GM21717 (cell line): Measurements from ENCODE around the gene COL19A1.
"Not testable (repeated sequence)": the region's sequence is repeated elsewhere in the genome, so short reads cannot be mapped to it uniquely, and the experiment has no call there.

Source experiments
- ATAC-seq: cut with Tn5 transposase; IDR thresholded peaks from one replicate; pipeline ENCODE4 v1.9.1; 2021; ENCODE audit warnings: mild to moderate bottlenecking, moderate library complexity; ENCODE audit not compliant: unreplicated experiment

COL19A1 gene

DNA sequence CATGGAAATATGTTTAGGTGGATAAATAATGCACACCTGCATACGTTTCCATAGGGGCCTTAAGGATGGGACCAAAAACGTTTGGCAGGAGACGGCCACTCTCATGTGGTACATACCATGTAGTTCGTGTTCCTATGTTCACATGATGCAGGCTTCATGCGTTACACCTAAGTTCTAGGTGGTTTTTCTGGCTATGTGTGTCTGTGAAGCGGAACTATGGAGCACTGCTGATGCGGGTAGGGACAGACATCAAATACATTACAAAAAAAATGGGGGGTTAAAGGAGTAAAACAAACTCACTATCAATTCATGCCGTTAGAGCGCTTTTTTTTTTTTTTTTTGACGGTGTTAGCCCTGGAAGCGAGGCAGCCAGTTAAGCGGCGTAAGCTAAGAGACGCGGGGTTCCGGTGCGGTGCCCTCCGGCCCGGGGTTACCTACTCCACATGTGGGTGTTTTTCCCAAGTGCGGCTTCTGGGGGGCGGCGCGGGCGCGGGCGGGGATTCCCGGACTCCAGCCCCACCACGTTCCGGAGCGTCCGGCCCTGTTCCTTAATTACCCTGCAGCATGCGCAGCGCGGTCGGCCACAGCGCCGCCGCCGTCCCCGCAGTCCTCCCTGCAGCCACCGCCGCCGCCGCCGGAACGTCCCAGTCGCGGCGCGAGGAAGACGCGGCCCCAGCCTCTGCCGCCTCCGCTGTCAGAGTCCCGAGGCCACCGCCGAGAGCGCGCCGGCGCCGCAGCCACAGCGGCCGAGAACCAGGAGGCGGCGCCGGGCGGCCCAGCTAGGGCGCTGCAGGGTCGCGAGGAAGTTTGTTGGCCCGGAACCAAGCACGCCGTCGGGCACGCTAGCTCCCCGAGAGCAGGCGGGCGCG is 648 bp downstream of the COL19A1 start:
- ATAC-seq = peak; percentile 59

DNA sequence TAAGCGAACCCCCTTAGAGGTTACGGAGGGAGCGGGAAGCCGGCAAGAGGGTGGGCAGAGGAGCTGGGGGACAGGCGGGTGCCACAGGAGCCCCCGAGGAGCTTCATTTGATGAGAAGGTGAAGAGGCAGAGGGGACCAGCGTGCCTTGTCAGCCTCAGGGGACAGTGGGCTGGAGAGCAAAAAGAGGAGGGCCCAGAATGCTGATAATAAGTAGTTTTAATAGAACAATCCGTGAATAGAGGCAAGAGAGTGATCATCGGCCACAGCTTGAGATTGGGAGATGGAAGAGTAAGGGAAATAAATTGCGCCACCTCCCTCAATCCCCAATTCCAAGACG is 1.3 kb downstream of the COL19A1 start:
- peak; percentile 17 for ATAC-seq

DNA sequence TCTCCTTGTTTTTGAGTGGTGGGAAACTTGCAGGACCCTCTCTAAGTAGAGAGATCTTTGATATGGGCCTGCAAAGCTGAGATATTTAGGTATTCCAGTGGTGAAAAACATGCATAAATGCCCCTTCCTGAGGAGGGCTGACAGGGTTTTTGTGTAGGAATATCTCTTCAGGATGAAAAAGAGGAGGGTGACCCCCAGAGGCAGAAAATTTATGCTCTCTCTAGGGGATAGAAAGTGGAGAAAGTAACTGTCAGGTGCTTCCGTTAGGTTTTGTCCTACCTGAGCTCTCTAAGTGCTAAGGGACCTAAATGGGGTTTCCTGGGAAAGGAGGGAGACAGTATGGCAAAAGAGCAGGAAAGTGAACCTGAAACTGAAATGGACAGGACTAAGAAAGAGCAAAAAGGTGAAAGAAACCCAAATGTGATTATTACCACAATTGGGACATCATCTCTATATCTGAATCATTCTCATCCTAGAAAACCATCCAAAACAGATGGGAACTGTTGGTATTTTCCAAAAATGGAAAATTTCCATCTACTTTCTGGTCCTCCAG is 2.0 kb downstream of the COL19A1 start:
- no peak for ATAC-seq

DNA sequence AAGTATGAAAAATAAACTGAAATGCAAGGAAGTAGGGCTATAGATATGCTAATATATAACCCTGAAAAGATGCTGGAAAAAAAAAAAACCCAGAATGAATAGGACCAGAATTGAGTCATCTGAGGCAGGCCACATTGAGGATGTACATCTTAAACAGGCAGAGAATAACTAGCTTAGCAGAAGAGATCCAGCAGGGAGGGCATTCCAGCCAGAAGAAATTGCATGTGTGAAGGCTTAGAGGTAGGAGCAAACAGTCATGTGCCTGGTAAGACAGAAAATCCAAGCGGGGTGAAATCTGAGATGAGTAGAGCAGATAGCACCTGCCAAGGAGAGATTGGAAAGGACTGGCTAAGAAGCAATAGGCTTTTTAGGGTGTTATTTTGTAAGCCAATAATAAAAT is 2.6 kb downstream of the COL19A1 start:
- no peak for ATAC-seq

DNA sequence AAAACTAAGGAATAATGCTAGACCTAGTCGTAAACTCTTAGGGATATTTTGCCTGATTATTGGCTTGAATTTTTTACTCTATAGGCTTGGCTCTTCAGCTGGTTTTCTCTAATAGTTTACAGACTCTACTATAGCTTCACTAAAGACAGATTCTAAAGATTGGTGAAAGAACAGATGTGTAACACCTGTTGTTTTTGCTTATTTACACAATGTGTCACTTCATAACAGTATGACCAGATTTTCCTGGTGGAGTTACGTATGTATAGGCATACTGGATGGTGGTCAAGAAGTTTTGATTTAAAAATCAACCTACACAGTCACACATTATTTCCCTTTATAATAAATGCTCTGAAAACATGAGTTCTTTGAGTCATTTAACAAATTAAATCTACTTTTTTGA is 4.8 kb downstream of the COL19A1 start:
- no peak for ATAC-seq

DNA sequence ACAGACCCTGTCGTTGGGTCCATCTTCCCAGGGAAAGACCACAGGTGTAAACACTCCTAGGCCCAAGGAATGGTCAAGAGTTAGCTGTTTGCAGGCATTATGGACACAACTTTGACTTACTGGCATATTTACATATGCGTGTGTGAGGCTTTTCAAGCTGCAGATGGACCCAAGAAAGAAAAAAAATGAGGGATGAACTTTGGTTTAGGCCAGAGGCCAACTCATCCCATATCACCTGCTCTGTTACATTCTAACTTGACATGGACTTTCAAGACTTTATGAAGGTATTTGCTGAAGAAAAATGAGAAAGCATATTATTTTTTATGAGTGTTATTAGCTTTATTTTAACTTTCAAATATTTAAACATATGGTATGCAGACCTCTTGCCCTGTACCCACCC is 6.9 kb downstream of the COL19A1 start:
- ATAC-seq = no peak

DNA sequence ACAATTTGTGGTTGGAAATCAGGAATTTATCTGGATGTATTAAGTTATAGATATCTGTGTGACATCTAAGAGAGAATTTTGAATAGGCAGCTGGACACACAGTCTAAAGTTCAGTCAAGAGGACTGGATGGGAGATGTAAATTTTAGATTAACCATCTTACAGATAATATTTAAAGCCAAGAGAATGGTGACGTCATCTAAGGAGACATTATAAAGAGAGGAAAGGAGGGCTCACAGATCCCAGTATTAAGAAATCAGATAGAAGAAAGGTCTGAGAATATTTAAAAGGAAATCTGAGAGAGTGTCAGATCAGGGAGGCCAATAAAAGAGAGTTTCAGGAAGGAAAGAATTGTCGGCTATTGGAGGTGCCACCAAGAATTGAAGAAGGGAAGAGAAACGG is 9.4 kb downstream of the COL19A1 start:
- no peak for ATAC-seq

DNA sequence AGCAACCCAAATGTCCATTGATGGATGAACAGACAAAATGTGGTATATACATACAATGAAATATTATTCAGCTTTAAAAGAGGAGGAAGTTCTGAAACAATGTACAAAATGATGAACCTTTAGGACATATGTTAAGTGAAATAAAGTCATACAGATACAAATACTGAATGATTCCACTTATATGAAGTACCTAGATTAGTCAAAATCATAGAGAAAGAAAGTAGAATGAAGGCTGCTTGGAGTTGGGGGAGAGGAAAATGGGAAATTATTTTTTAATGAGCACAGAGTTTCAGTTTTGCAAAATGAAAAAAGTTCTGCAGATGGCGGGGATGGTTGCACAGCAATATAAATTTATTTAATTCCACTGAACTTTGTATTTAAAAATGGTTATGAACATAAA is 12.4 kb downstream of the COL19A1 start:
- ATAC-seq = no peak

DNA sequence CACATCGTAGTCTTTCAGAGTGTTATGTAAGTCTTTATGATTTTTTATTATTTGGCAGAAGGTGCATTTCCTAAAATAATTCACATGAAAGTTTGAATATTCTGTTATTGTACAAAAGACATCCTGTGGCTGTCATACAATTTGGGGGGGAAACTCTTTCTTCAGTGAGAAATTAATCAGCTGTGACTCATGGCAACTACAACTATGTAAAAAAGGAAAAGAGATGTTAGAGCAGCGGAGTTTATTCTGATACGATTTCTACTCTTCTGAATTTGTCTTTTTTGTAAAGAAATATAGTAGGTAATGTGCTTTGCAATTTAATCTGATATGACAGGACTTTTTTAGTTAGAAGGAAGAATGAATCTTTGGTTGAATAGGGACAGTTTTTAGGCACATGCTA is 14.2 kb downstream of the COL19A1 start:
- ATAC-seq = no peak

DNA sequence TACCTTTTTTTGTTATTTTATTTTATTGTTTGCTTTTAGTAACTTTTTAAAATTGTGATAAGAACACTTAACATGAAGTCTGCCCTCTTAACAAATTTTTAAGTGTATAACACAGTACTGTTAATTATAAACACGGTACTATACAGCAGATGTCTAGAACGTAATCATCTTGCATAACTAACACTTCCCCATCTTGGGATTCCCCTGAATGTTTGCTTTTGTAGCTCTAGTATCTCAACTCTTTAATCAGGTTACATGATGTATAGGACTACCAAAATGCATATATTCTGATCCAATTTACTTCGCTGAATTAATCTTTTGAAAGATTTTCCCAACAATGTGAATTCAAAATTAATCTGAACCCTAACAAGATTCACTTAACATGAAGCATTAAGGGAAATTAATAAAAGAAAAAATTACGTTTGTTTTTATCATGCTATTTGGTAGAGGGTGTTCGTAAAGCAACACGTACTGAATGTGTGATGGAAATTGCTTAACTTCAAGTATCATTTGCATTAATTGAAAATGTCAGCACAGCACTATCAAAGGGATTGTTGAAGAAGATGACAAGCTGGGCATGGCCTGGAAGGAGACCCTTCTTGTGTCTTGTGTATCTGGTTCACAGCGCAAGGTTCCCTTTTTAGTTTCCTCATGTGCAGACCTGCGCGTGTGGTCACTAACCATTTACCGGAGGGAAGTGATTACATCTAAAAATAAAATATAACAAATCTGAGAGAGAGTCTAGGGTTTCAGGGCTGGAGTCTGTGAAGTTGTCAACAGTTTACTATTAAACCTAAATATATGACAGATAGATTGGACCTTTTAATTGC is 15.2 kb downstream of the COL19A1 start:
- peak; percentile 90 for ATAC-seq

DNA sequence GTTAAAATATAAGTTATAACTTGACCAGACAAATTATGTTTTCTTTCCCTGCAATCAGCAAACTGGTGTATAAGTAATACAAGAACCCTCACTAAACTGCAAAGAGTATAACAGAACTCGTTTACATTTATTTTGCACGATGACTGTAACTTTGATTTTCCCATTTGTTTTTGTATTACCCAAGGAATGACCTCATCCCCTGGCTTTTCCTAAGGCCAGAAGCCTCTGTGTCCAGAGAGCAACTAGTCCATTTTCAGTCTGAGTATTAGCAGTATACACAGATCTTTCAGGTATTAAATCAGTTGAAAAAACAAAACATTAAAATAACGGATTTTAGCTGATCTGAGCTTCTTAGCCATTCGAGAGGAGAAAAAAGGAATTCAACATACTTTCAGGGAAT is 17.2 kb downstream of the COL19A1 start:
- no peak for ATAC-seq

DNA sequence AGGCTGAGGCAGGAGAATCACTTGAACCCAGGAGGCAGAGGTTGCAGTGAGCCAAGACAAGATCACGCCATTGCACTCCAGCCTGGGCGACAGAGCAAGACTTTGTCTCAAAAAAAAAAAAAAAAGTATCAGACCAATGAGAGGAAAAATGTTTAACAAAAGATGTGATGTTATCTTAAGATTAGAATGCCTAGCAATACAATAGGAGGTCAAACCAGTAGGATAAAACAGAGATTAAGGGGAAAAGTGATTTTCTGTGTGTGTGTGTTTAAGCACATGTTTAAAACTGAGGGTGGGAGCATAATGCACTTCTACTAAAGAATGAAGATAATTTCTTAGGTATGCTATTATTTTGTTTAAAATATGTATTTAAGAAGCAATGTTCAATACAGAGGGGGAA is 17.9 kb downstream of the COL19A1 start:
- ATAC-seq = no peak

DNA sequence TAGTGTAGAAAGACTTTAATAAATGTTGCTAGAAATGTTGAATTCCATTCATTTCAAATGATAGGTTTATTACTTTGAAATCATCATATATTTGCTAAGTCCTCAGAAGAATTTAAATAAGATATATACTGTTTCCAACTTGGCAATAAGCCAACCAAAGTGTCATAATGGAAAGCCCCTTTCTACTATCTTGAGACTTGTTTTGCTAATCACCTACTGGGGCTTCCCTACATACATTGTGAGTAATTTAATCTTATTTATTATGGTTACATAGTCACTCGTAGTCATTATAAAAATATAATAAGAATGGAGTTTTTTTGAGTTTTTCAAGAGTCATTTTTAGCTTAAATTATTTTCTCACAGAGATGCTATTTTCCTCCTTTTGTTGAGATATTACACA is 20.7 kb downstream of the COL19A1 start:
- ATAC-seq = no peak

DNA sequence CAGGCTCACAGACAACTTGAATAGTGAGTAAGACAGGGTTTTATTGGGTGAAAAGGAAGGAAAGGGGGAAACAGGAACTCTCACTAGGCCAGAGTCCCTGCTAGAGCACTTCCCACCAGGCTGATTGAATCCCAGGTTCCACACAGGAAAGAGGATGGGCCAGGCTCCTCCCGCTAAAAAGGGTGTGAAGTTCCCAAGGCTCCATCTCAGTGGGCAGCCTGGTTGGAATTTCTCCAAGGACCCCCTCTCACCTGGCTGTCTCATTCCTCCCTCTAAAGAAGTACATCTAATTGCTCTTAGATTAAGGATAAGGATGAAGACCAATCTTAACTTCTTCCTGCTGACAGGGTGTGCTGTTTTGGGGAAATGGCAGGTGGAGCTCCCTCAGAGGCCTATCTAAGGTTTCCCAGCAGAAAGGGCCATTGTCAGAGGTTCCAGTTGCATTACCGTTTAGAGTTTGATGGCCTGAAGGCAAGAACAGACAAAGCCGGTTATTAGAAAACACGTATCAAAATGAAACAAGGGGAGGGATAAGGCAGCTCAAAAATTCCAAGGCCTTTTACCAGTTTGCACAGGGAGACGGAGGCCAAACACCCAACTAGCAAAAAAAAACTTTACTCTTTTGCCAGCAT is 21.5 kb downstream of the COL19A1 start:
- ATAC-seq = no peak

DNA sequence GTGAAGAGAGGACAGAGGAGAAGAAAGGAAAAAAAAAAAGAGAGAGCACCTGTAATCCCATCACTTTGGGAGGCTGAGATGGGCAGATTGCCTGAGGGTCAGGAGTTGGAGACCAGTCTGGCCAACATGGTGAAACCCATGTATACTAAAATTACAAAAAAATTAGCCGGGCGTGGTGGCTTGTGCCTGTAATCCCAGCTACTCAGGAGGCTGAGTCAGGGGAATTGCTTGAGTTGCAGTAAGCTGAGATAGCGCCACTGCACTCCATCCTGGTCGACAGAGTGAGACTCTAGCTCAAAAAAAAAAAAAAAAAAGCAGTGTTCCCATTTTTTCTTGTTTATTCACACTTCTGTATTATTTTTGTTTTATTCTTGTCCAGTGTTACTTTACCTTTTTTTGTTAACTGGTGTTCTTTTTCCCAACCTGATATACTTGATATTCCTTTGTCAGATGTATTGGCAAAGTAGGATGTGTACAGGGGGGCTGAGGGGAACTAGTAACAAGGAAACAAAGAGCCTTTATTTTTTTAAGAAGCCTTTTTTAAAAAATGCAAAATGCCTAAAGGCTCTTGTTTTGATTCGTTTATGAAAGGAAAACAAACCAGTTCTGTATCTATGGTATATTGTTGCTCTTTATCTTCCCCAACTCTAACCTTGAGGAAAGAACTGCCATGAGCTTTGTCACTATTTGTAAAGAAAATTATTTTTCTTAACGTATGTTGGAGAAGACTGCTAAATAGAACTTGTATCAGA is 22.3 kb downstream of the COL19A1 start:
- no peak for ATAC-seq

DNA sequence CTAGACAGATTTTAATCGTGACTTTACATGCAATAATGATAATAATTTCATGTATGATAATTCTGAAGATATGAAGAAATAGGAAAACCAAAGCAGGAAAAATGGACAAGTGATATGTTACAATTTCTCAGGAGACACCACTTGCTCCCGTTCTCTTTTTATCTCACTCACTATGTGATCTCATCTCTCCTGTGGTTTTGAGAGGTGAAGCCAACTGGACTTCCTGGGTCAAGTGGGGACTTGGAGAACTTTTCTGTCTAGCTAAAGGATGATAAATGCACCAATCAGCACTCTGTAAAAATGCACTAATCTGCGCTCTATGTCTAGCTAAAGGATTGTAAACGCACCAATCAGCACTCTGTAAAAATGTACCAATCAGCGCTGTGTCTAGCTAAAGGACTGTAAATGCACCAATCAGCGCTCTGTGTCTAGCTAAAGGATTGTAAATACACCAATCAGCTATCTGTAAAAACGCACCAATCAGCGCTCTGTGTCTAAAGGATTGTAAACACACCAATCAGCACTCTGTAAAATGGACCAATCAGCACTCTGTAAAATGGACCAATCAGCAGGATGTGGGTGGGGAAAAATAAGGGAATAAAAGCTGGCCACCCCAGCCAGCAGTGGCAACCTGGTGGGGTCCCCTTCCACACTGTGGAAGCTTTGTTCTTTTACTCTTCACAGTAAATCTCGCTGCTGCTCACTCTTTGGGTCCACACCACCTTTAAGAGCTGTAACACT is 23.0 kb downstream of the COL19A1 start:
- ATAC-seq = not testable (repeated sequence)

DNA sequence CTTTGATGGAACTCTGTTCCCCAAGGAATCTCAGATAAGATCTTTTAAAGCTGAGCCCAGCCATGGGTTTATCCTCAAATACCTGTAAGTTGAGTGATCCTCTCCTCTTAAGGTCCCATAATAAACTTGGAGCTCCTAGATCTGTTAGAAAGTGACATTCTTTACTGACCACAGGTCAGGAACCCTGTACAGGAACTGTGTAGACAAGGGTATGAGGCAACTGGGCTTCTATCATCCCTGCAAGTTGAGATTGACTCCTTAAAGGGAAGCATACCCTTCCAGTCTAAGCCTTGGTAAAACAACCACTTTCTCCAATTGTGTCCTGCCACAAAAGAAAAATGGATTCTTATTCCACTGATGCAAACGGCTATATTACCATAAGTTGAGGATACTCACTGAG is 26.2 kb downstream of the COL19A1 start:
- not testable (repeated sequence) for ATAC-seq

DNA sequence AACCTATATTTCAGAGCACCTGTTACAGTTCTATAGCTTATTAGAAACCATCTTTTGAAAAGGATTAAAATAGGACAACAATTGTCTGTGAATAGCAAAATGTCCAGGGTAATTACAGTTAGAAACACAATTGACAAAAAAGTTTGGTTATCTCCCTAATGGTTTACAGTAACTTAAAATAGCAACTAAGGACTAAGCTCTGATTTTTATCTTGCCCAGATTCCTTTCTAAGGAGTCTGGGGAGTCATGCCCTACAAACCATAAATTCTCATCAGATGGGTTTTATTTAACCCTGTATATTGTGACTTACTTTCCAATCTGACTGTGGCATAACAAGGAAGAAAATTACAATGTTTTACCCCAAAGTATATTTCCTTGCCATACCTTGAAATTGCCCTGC is 26.9 kb downstream of the COL19A1 start:
- not testable (repeated sequence) for ATAC-seq

DNA sequence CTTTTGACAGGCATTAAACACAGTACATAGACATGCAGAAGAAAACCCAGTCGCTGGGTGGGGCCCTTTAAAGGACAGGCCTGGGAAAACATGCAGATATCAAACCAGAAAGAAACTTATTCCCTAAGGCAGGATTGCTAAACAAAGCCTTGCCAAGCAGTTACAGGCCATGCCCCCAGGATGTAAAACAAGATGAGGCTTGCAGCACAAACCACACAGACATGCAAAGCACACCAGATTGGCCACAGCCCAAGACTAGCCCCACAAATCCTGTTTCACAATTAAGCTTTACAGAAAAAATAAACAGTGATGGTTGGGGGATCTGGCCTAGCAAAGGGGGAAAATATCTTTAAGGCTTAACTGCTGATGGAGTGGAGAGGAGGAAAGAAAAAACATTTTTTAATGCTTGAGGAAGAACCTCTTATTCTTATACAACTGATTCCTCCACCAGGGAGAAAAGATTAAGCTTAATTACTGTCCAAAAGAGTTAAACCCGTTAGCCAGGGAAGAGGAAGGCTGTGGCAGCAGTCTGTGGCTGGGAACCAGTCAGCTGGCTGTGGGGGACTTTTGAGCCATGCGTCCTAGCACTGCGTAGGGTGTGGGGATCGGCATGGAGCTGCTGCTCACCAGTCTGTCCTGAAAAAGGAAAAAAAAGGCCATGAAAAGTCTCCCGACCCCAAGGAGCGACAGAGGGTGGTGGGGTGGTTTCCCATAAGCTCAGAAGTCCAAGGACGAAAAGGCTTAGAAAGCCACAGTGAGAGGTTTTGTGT is 28.4 kb downstream of the COL19A1 start:
- ATAC-seq = no peak
